GM18502 (cell line): ENCODE data around the gene PDP2.
"Not testable (repeated sequence)": the region's sequence is repeated elsewhere in the genome, so short reads cannot be mapped to it uniquely, and the experiment has no call there.

Source experiments
- ATAC-seq: cut with Tn5 transposase; IDR thresholded peaks from one replicate; pipeline ENCODE4 v1.9.1; 2021; ENCODE audit warnings: mild to moderate bottlenecking; ENCODE audit not compliant: unreplicated experiment, poor library complexity

Gene PDP2

DNA sequence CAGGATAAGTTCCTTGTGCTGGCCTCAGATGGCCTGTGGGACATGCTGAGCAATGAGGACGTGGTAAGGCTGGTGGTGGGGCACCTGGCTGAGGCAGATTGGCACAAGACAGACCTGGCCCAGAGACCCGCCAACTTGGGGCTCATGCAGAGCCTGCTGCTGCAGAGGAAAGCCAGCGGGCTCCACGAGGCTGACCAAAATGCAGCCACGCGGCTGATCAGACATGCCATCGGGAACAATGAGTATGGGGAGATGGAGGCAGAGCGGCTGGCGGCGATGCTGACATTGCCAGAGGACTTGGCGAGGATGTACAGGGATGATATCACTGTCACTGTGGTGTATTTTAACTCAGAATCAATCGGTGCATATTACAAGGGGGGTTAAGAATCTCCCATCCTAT, 5.2 kb downstream of the PDP2 start:
- no peak for ATAC-seq

DNA sequence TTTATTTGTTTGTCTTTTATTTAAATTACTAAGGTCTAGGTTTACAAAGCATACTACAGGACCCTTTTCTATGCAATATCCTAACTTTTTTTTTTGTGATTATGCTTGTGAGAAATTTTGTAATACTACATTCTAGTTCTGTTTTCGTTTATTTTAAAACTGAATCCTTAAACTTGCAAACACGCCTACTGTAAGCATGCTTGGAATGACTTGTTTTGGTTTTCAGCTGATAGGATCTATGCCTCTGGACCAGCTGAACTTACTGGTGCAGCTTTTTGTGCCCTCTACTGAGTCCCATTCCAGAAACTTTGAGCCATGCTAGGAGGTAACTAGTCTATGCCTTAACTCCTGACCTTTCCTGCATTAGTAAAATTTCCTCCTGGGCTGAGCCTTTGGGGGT, 6.0 kb downstream of the PDP2 start:
- no peak for ATAC-seq

DNA sequence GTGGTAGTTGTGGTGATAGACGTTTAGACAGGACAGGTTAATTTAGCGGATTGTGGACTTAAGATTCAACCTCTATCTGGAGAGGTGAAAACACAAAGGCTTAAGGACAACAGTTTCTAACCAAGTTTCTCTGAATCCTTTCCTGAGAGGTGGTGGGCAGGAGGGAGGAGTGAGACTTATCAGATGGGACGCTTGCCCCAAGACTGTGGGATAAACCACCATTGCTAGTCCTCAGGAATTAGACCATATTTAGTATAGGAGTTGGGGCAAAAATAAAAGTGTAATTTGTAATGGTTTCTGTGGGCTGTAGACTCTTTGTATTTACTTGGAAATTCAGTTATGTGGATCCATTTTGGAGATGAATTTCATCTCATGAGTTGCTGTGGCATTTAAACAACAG, 6.6 kb downstream of the PDP2 start:
- no peak for ATAC-seq

DNA sequence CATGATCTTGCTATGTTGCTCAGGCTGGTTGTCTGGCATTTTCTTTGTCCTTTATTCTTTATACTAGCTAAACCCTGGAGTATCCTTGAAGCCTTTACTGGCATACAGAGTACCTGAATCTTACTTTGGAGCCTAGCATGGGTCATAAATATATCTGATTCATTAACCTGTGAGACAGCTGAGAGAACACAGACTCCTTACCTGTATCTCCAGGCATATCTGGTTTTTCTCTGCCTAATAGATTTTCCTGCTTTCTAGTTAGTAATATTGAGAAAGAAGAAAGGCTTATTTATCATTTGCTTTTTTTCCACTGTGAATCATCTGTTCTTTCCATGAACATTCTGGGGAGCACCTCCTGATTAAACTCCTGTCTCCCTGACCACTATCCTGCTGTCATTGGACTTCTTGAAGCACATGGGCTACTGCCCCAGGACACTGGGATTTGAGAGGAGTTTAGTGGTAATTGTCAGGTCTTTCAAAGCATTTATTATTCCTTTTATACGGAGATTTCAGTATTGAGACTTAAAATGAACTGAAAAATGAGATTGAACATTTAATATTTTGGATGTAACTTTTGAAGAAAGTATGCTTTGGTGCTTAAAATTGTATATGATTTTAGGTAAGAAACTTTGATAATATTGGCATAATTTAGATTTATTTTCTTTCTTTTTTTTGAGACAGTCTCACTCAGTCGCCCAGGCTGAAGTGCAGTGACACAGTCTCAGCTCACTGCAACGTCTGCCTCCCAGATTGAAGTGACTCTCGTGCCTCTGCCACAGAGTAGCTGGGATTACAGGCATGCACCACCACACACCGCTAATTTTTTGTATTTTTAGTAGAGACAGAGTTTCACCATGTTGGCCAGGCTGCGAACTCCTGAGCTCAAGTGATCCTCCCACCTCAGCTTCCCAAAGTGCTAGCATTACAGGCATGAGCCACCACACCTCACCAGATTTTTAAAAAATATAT, 8.6 kb downstream of the PDP2 start:
- ATAC-seq = no peak

DNA sequence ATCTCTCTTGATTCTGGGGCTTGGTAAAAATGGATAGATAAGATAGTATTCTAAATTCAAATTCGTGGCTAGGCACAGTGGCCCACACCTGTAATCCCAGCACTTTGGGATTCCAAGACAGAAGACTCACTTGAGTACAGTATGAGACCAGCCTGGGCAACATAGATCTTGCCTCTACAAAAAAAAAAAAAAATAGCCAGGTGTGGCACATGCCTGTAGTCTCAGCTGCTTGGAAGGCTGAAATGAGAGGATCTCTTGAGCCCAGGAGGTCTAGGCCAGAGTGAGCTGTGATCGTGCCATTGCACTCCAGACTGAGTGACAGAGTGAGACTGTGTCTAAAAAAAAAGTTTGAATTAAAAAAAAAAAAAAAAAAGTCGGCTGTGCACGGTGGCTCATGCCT, 9.3 kb downstream of the PDP2 start:
- no peak for ATAC-seq

DNA sequence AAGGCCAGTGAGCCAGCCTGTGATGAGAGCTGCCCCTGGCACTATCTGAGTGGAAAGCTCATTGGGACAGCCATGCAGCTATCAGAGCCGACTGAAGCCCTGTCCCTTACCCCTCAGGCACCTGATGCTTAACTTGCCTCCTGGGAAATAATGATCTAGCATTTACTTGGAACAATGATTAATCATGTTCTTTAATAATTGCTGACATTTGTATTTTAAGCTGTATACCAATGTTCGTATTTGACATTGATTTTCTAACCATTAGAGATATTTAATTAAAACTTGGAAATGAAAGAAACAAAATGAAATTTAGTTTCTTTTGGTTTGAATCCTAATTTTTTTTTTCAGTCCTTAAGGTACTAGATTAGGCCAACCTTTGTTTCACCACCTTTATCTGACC, 10.5 kb downstream of the PDP2 start:
- ATAC-seq = no peak

DNA sequence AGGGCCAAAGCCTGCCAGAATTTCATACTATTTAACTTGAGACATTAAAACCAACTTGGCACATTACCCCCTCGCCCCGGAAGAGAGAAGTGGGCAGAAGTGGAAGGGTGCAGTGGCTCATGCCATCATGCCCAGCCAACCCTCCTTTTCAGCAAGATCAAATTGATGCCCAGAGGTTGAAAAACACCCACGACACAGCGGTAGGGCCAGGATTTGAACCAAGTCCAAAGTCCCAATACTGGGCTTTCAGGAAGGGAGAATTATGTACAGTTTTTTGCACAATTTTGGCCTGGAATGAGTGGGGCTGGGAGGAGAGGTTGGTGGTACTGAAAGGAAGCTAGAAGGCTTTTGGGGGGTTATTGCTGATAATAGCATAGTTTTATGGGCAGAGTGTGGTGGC, 11.0 kb downstream of the PDP2 start:
- ATAC-seq = no peak

DNA sequence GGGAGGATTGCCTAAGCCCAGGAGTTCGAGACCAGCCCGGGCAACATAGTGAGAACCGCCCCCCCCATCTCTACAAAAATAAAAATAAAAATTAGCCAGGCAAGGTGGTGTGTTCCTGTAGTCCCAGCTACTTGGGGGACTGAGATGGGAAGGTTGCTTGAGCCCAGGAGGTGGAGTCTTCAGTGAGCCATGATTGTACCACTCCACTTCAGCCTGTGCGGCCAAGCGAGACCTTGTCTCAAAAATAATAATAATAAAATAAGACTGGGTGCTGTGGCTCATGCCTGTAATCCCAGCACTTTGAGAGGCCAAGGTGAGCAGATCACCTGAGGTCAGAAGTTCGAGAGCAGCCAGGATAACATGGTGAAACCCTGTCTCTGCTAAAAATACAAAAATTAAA, 11.5 kb downstream of the PDP2 start:
- ATAC-seq = no peak

DNA sequence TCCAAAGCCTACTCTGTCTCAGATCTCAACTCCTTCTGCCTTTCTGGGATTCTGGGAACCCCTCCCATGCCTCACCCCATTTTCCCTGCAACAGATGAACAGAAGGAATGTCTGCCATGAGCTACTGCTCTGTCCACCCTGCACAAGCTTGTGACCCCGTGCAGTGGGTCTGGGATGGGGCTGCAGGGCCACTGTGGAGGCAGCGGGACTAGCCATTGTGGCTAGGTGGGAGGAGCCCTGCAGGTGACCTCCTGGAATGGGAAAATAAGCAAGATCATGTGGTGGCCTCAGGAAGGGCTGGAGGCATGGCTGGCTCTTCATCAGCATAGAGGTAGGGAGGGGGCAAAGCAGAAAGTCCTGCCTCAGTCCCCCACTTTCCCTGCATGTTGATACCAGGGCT, 13.7 kb downstream of the PDP2 start:
- no peak for ATAC-seq

DNA sequence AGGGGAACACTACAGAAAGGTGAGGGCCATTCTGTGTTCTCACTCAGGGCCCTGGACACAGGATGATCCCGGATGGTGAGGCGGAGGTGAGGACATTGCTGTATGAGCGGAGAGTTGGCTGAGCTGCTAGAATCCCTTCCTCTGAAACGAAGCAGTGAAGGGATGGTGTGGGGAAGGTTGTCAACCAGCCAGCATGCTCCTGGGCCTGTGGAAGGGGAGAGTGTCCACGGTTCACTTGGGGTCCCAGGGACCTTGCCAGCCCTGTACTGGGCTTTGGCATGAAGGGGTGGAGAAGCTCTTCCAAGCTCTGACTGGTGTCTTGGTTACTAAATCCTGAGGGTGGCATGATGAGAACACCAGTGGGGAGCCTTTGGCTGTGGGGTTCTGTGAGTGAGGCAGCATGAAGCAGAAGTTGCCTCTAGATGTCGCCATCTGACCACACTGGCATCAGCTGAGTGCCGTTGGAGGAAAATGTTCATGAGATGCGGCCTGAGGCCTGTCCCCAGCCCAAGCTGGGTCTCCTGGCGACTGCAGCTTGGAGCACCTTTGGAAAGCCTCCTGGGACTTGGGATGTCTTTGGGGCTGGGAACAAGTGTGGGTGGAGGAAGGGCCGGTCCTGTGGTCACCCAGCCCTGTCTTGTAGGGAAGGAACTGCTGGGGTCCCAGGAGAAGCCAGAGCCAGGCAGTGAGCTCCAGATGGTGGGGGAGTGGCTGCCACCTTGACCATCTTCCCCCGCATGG, 14.8 kb downstream of the PDP2 start:
- ATAC-seq = no peak

DNA sequence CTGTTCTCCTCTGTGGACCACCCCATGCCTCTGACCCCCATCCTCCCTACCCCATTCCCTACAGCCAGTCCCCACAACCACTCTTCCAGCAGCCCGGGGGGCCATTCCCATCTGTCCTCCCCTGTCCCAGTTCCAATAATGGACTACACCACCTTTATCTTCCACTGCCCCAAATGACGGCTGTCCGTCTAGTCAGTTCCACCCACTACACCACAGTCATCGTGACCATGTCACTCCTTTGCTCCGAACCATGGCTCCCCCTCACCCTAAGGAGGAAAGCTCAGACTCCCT, 15.3 kb downstream of the PDP2 start:
- ATAC-seq = no peak

DNA sequence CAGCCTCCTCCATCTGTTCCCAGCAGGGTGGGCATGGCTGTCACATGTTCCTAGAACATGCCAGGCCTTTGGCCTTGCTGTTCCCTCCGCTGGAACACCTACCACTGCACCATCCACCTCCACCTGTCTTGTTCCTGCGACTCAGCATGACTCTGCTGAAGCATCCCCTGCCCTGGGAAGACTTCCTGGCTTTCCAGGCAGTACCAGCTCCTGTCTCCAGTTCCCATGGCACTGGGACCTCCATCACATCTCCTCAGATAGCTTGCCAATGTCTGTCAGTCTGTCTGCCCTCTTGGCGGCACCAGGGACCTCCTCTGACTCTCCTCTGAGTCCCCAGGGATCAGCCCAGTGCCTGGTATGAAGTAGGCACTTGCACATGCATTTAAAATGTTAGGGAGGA, 15.7 kb downstream of the PDP2 start:
- no peak for ATAC-seq

DNA sequence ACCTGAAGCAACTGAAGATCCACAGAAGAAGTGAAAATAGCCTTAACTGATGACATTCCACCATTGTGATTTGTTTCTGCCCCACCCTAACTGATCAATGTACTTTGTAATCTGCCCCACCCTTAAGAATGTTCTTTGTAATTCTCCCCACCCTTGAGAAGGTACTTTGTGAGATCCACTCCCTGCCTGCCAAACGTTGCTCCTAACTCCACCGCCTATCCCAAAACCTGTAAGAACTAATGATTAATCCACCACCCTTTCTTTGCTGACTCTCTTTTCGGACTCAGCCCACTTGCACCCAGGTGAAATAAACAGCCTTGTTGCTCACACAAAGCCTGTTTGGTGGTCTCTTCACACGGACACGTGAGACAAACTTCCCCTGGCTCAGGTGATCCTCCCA, 16.4 kb downstream of the PDP2 start:
- not testable (repeated sequence) for ATAC-seq

DNA sequence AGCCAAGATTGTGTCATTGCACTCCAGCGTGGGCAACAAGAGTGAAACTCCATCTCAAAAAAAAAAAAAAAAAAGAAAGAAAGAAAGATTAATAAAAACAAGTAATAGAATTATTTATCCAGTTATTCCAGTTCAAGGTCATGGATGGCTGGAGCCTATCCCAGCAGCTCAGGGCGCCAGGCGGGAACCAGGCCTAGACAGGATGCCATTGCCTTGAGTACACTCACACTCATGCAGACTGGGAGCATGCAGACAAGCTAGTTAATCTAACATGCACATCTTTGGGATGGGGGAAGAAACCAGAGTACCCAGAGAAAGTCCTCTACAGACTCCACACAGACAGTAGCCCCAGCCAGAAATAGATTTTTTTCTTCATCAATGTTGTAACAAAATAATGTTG, 17.9 kb downstream of the PDP2 start:
- no peak for ATAC-seq

DNA sequence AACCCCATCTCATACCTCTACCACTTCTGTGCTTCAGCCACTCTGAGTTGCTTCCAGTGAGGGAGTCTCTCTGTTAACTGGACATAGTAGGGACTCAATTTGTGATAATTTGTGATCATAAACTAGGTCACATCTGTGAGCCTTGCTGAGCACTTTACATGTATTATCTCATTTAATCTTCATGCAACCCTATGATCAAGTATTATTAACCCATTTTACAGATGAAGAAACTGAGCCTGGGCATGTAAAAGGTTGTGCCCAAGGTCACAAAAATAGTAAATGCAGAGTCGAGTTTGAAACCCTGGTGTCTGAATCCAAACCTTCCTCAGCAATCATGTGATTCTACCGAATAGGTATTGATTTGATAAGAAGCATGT, 18.6 kb downstream of the PDP2 start:
- no peak for ATAC-seq

DNA sequence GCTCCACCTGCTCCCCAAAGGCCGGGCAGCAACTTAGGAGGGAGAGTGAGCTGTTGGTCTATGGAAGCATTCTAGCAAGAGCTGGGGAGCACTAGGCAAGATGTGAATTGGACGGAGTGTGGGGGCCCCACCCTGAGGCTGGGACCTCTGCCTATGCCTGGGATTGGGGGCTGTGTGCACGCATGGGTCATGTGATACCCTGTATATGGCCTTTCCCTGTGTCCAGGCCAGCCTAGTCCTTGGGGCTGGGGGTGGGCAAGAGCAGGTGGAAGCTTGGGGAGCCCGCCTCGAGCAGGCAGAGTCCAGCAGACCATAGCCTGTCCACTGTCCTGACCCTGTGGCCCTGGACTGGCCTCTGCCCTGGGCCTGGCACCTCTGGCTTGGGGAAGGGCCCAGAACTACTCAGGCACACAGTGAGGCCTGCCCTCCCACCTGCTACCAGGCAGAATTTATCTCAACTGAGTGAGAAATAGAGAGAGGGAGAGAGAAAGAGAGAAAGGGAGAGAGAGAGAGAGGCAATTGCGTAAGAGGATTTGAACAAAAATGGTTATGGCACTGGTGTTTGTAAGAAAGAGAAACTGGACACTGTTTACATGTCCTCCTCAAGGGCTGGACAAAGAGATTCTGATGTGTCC, 19.1 kb downstream of the PDP2 start:
- no peak for ATAC-seq

DNA sequence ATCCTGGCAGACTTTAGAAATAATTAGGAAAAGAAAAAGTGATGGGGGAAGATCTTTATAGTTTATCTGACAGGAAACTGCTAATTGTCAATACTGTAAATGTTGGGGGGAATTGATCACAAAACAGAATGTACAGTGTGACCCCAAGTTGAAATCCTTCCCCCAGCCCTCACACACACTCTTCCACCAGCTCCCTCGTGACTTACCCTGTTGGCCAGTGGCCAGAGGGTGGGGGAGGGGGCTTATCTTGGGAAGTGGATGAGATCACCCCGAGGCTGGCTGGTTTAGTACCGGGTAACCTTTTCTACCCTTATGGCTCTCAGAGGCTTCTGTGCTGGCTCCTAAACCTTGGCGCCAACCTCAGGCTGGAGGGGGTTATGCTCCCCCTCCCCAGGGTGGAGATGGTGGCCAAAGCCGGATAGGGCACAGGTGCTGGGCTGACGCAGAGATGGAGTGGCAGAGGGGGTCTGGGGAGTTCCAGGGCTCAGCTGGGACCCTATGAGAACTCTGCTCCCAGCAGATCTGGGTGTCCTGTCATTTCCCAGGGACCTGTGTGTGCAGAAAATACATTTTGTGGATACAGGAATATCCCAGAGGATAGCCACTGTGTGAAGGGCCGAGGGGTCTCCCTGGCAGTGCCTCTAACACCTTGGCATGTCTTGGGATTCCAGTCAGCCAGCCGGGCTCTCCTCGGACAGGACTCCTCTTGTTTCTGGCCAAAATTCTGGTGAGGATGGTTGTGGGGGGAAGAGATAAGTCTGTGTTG, 19.8 kb downstream of the PDP2 start:
- no peak for ATAC-seq

DNA sequence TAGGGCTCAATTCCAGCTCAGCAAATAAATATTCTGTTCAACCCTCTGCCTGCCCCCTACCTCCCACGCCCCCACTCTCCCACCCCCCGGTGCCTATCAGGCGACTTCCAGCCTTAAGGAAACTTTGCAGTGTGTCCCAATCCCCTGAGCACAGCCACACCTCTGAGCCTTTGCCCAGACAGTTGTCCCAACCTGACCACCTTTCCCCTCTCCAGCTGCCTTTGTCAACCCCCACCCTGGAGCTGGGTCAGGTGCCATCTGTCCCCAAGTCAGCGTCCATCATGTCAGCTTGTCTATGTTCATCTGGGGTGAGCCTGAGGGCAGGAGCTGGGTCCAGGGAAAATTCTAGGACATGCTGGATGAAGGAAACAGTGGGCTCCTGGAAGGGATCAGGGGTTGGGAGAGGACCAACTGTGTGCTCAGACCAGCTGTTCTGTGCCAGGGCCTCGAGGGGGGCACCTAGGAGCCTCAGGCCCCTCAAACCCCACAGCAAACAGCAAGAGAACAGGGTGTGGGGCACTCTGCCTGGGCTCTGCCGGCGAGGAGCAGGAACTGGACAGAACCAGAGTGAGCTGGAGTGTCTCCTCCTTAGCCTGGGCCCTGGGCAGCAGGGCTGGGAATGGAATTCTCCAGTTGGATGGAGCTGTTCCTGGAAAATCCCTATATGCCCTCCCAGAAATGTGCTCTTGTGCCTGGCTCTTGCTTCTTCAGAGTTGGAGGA, 20.6 kb downstream of the PDP2 start:
- ATAC-seq = no peak

DNA sequence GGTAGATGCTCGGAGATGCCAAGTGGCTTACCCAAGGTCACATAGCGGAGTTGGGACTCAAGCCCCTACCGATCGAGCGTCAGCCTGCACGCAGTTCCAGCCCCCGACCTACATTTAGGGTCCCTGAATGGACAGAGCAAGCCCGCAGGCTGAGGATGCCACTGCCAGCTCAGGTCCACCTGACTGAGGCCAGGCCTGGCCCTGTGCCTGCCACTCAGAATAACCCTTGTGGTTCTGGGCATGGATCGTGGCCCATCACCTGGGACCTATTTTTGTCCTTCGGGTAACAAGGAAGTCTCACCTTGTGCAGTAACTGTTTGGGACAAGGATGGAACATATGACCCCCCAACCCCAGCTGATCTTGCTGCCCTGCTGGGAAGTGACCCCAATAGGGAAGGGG, 21.3 kb downstream of the PDP2 start:
- no peak for ATAC-seq
